ENCODE measurements around the gene GRIP1.
A peak's percentile ranks its signal among the peaks of the same experiment; 100 is the strongest.

GRIP1 gene

GRCh38 chr12:66620688-66621087 is 58.2 kb downstream of the GRIP1 start:
- DNase-seq (ENCODE audit: low read depth), result peak; percentile 9
- no peak for TF ChIP-seq MAX (IDR thresholded peaks at IDR 0.05; ENCODE audit: low read depth, low read length)
- TF ChIP-seq CTCF (IDR thresholded peaks at IDR 0.05; ENCODE audit: low read depth, low read length), result no peak
- no peak for TF ChIP-seq POLR2A (IDR thresholded peaks at IDR 0.05; ENCODE audit: extremely low read depth, insufficient read length)
- TF ChIP-seq MYC (IDR thresholded peaks at IDR 0.05; ENCODE audit: low read depth, low read length), result no peak
- H3K4me3 ChIP-seq (ENCODE audit: low read depth, low read length), result no peak overlapping the region

- TF ChIP-seq POLR2A (IDR thresholded peaks at IDR 0.05; ENCODE audit: extremely low read depth, insufficient read length) (no peak), MYC (IDR thresholded peaks at IDR 0.05; ENCODE audit: low read depth, low read length) (no peak)
- H3K4me3 ChIP-seq (ENCODE audit: low read depth, low read length), result no peak overlapping the region
- DNase-seq (ENCODE audit: low read depth), result no peak
These were observed 58.9 kb downstream of the GRIP1 start for GRCh38 chr12:66620026-66620425.

GRCh38 chr12:66617991-66618390 is 60.9 kb downstream of the GRIP1 start:
- DNase-seq (ENCODE audit: low read depth), result no peak
- no peak overlapping the region for H3K4me3 ChIP-seq (ENCODE audit: low read depth, low read length)
- TF ChIP-seq MYC (IDR thresholded peaks at IDR 0.05; ENCODE audit: low read depth, low read length), result no peak
- TF ChIP-seq MAX (IDR thresholded peaks at IDR 0.05; ENCODE audit: low read depth, low read length), result no peak
- TF ChIP-seq POLR2A (IDR thresholded peaks at IDR 0.05; ENCODE audit: extremely low read depth, insufficient read length), result no peak
- TF ChIP-seq CTCF (IDR thresholded peaks at IDR 0.05; ENCODE audit: low read depth, low read length), result no peak

- TF ChIP-seq CTCF (IDR thresholded peaks at IDR 0.05; ENCODE audit: low read depth, low read length) (no peak), POLR2A (IDR thresholded peaks at IDR 0.05; ENCODE audit: extremely low read depth, insufficient read length) (no peak), MYC (IDR thresholded peaks at IDR 0.05; ENCODE audit: low read depth, low read length) (no peak), MAX (IDR thresholded peaks at IDR 0.05; ENCODE audit: low read depth, low read length) (no peak)
- H3K4me3 ChIP-seq (ENCODE audit: low read depth, low read length), result no peak overlapping the region
- DNase-seq (ENCODE audit: low read depth), result no peak
These were observed 66.6 kb downstream of the GRIP1 start for GRCh38 chr12:66612090-66612775.

- no peak for DNase-seq (ENCODE audit: low read depth)
- TF ChIP-seq CTCF (IDR thresholded peaks at IDR 0.05; ENCODE audit: low read depth, low read length), result no peak
- no peak for TF ChIP-seq MYC (IDR thresholded peaks at IDR 0.05; ENCODE audit: low read depth, low read length)
- TF ChIP-seq POLR2A (IDR thresholded peaks at IDR 0.05; ENCODE audit: extremely low read depth, insufficient read length), result no peak
- TF ChIP-seq MAX (IDR thresholded peaks at IDR 0.05; ENCODE audit: low read depth, low read length), result no peak
- H3K4me3 ChIP-seq (ENCODE audit: low read depth, low read length), result no peak overlapping the region
These were observed 71.7 kb downstream of the GRIP1 start for GRCh38 chr12:66607147-66607546.

- H3K4me3 ChIP-seq (ENCODE audit: low read depth, low read length), result no peak overlapping the region
- no peak for TF ChIP-seq MYC (IDR thresholded peaks at IDR 0.05; ENCODE audit: low read depth, low read length)
- TF ChIP-seq POLR2A (IDR thresholded peaks at IDR 0.05; ENCODE audit: extremely low read depth, insufficient read length), result no peak
These were observed 73.6 kb downstream of the GRIP1 start for GRCh38 chr12:66605293-66605692.

GRCh38 chr12:66603981-66604479 is 74.8 kb downstream of the GRIP1 start:
- no peak for TF ChIP-seq CTCF (IDR thresholded peaks at IDR 0.05; ENCODE audit: low read depth, low read length)
- TF ChIP-seq MYC (IDR thresholded peaks at IDR 0.05; ENCODE audit: low read depth, low read length), result no peak
- TF ChIP-seq POLR2A (IDR thresholded peaks at IDR 0.05; ENCODE audit: extremely low read depth, insufficient read length), result no peak
- TF ChIP-seq MAX (IDR thresholded peaks at IDR 0.05; ENCODE audit: low read depth, low read length), result no peak
- DNase-seq (ENCODE audit: low read depth), result no peak
- no peak overlapping the region for H3K4me3 ChIP-seq (ENCODE audit: low read depth, low read length)

More at GRCh38 chr12:66605293-66605692, 73.6 kb downstream of the GRIP1 start:
- DNase-seq (ENCODE audit: low read depth), result no peak

Data from NB4 (cell line).